Activated T-cell treated with anti-CD3 and anti-CD28 coated beads, Interleukin-2, amount 50 U/mL, for 1 hour (primary cell): ENCODE results near the gene SLC7A11.

Experiments
- DNase-seq: peaks from one replicate; pipeline ENCODE4 v3.0.0-alpha.2; 2020

Gene SLC7A11

GRCh38 chr4:138158746-138159297 lies 83.3 kb downstream of the SLC7A11 start:
- no peak for DNase-seq

- DNase-seq: no peak
Measured at GRCh38 chr4:138140879-138141278, 101.3 kb downstream of the SLC7A11 start.

- no peak for DNase-seq
Measured at GRCh38 chr4:138138774-138139173, 103.4 kb downstream of the SLC7A11 start.

GRCh38 chr4:138135610-138136009 lies 106.5 kb downstream of the SLC7A11 start:
- DNase-seq: no peak

GRCh38 chr4:138118270-138118669 lies 123.9 kb downstream of the SLC7A11 start:
- DNase-seq: no peak

GRCh38 chr4:138115053-138115452 lies 127.1 kb downstream of the SLC7A11 start:
- DNase-seq: no peak

- no peak for DNase-seq
Measured at GRCh38 chr4:138114434-138114833, 127.7 kb downstream of the SLC7A11 start.
